IMR-90 (cell line): ENCODE data around the gene OBI1. TPM values are rescaled to one million over a fixed set of nuclear protein-coding genes. Genes with fewer than 3 reads are reported as not detected.

ENCODE experiments used
- ATAC-seq: fragments of 200-7000 bp; cut with Tn5 transposase; 2 replicates; pipeline ENCODE4 v1.9.1; 2020; ENCODE audit warnings: low read depth, mild to moderate bottlenecking, moderate library complexity
- BruUV-seq: library from RNA; stranded (reverse); fragments of 400-500 nt; replicated peaks from 2 replicates; lab custom pipeline; 2021; lab: Mats Ljungman, UMichigan
- CTCF ChIA-PET: fragments of 300-600 bp; formaldehyde crosslinking; extraction: SDS; loops from one replicate; lab custom pipeline; 2021; ENCODE audit warnings: antibody characterized with exemption; lab: Yijun Ruan, JAX
- POLR2A ChIA-PET: fragments of 300-600 bp; sonication (Branson Sonifier 250); formaldehyde crosslinking; loops from one replicate; lab custom pipeline; 2022; ENCODE audit warnings: antibody characterized with exemption; ENCODE audit not compliant: unreplicated experiment; lab: Charles Lee
- DNase-seq: peaks from one replicate; pipeline ENCODE4 v3.0.0; 2013
- H2AFZ ChIP-seq: replicated peaks from 2 replicates; pipeline ENCODE3; 2013; ENCODE audit warnings: low read length, mild to moderate bottlenecking; ENCODE audit not compliant: poor library complexity
- H2AK5ac ChIP-seq: 2 replicates; pipeline ENCODE4 v1.6.1; 2013; ENCODE audit warnings: low read depth, low read length, inconsistent platforms
- H2AK9ac ChIP-seq: replicated peaks from 2 replicates; pipeline ENCODE3; 2013; ENCODE audit warnings: mild to moderate bottlenecking, low read depth, low read length, moderate library complexity; ENCODE audit not compliant: poor library complexity
- H2BK120ac ChIP-seq: 2 replicates; pipeline ENCODE4 v1.6.1; 2013; ENCODE audit warnings: low read depth, low read length, inconsistent platforms
- H2BK15ac ChIP-seq: 3 replicates; pipeline ENCODE4 v1.6.1; 2013; ENCODE audit warnings: low read depth, low read length, inconsistent platforms
- H2BK20ac ChIP-seq: 2 replicates; pipeline ENCODE4 v1.6.1; 2013; ENCODE audit warnings: low read depth, mild to moderate bottlenecking, inconsistent platforms, low read length, moderate library complexity
- H2BK5ac ChIP-seq: 2 replicates; pipeline ENCODE4 v1.6.1; 2013; ENCODE audit warnings: mild to moderate bottlenecking, low read depth, low read length, inconsistent platforms; ENCODE audit not compliant: poor library complexity, severe bottlenecking
- H3K14ac ChIP-seq: replicated peaks from 2 replicates; pipeline ENCODE4 v1.6.1; 2013; ENCODE audit warnings: low read depth, low read length, inconsistent platforms
- H3K18ac ChIP-seq: 2 replicates; pipeline ENCODE4 v1.6.1; 2013; ENCODE audit warnings: low read depth, low read length, control low read depth
- H3K23ac ChIP-seq: 2 replicates; pipeline ENCODE4 v1.6.1; 2013; ENCODE audit warnings: low read depth, low read length, inconsistent platforms
- H3K27ac ChIP-seq: 2 replicates; pipeline ENCODE4 v1.5.1; 2013; ENCODE audit warnings: mild to moderate bottlenecking, control low read depth, low read length; ENCODE audit not compliant: insufficient read depth
- H3K27me3 ChIP-seq: 2 replicates; pipeline ENCODE4 v1.6.1; 2013; ENCODE audit warnings: low read length; ENCODE audit not compliant: control insufficient read depth, insufficient read depth
- H3K36me3 ChIP-seq: 2 replicates; pipeline ENCODE4 v1.6.1; 2013; ENCODE audit warnings: low read length, mixed read lengths; ENCODE audit not compliant: control insufficient read depth, insufficient read depth
- H3K4ac ChIP-seq: 2 replicates; pipeline ENCODE4 v1.6.1; 2013; ENCODE audit warnings: low read depth, low read length, inconsistent platforms
- H3K4me1 ChIP-seq: 2 replicates; pipeline ENCODE4 v1.6.1; 2013; ENCODE audit warnings: low read length, mixed read lengths; ENCODE audit not compliant: control insufficient read depth, insufficient read depth
- H3K4me2 ChIP-seq: 2 replicates; pipeline ENCODE4 v1.6.1; 2013; ENCODE audit warnings: low read depth, mild to moderate bottlenecking, control low read depth, low read length, moderate library complexity
- H3K4me3 ChIP-seq: 2 replicates; pipeline ENCODE4 v1.5.1; 2013; ENCODE audit warnings: low read depth, mild to moderate bottlenecking, control low read depth, low read length, moderate library complexity; ENCODE audit not compliant: insufficient read depth
- H3K56ac ChIP-seq: 2 replicates; pipeline ENCODE4 v1.6.1; 2013; ENCODE audit warnings: low read length, inconsistent platforms; ENCODE audit not compliant: insufficient read depth; ENCODE audit errors: extremely low read depth
- H3K79me1 ChIP-seq, 2 experiments: 2 replicates each; pipeline ENCODE4 v1.6.1; 2013; ENCODE audit warnings: low read length in 2 of 2, inconsistent platforms in 1 of 2, low read depth in 1 of 2
- H3K9ac ChIP-seq: 2 replicates; pipeline ENCODE4 v1.6.1; 2013; ENCODE audit warnings: low read depth, low read length, control low read depth
- H3K9me1 ChIP-seq: 2 replicates; pipeline ENCODE4 v1.6.1; 2013; ENCODE audit warnings: low read length, inconsistent platforms; ENCODE audit not compliant: insufficient read depth
- H3K9me3 ChIP-seq: 2 replicates; pipeline ENCODE4 v1.6.1; 2013; ENCODE audit warnings: low read length; ENCODE audit not compliant: control insufficient read depth, insufficient read depth
- H4K20me1 ChIP-seq: 2 replicates; pipeline ENCODE4 v1.6.1; 2013; ENCODE audit warnings: low read length, inconsistent platforms; ENCODE audit not compliant: insufficient read depth
- H4K5ac ChIP-seq: 2 replicates; pipeline ENCODE4 v1.6.1; 2013; ENCODE audit warnings: mild to moderate bottlenecking, low read depth, low read length, control low read depth
- H4K8ac ChIP-seq, 2 experiments: 2 replicates each; pipeline ENCODE4 v1.6.1; 2013; ENCODE audit warnings: low read depth in 2 of 2, low read length in 2 of 2, control low read depth in 1 of 2, inconsistent platforms in 1 of 2
- H4K91ac ChIP-seq: 2 replicates; pipeline ENCODE4 v1.6.1; 2013; ENCODE audit warnings: low read depth, low read length, inconsistent platforms; ENCODE audit not compliant: insufficient read depth
- BHLHE40 ChIP-seq: fragments of 150-350 bp; IDR thresholded peaks from 2 replicates; pipeline ENCODE4 v1.6.1; 2016; ENCODE audit warnings: mild to moderate bottlenecking, low read depth, low read length
- CEBPB ChIP-seq: IDR thresholded peaks from 2 replicates; pipeline ENCODE4 v1.6.1; 2012; ENCODE audit warnings: low read depth, low read length, improper control_type of control experiment
- FOS ChIP-seq: fragments of 150-350 bp; IDR thresholded peaks from 2 replicates; pipeline ENCODE4 v1.6.1; 2016; ENCODE audit warnings: low read depth, low read length
- MAFK ChIP-seq: IDR thresholded peaks from 2 replicates; pipeline ENCODE4 v1.6.1; 2012; ENCODE audit warnings: low read depth, low read length, improper control_type of control experiment
- MAZ ChIP-seq: IDR thresholded peaks from 2 replicates; pipeline ENCODE4 v1.6.1; 2012; ENCODE audit warnings: low read depth, mild to moderate bottlenecking, low read length, improper control_type of control experiment, moderate library complexity, borderline replicate concordance
- NFE2L2 ChIP-seq: fragments of 150-350 bp; IDR thresholded peaks from 2 replicates; pipeline ENCODE4 v1.6.1; 2016; ENCODE audit warnings: low read depth, mild to moderate bottlenecking, low read length
- POLR2A ChIP-seq: IDR thresholded peaks from 2 replicates; pipeline ENCODE4 v1.6.1; 2012; ENCODE audit warnings: mild to moderate bottlenecking, low read depth, low read length
- RAD21 ChIP-seq: IDR thresholded peaks from 2 replicates; pipeline ENCODE4 v1.6.1; 2012; ENCODE audit warnings: low read length, improper control_type of control experiment
- RCOR1 ChIP-seq: IDR thresholded peaks from 2 replicates; pipeline ENCODE4 v1.6.1; 2012; ENCODE audit warnings: mild to moderate bottlenecking, low read length, improper control_type of control experiment; ENCODE audit not compliant: insufficient replicate concordance
- RFX5 ChIP-seq: IDR thresholded peaks from 2 replicates; pipeline ENCODE4 v1.8.0; 2012; ENCODE audit warnings: low read depth, mild to moderate bottlenecking, low read length, moderate library complexity
- SMC3 ChIP-seq: fragments of 150-350 bp; IDR thresholded peaks from 2 replicates; pipeline ENCODE4 v1.6.1; 2016; ENCODE audit warnings: low read depth, mild to moderate bottlenecking, antibody characterized with exemption, low read length, moderate library complexity
- USF2 ChIP-seq: fragments of 150-350 bp; IDR thresholded peaks from 2 replicates; pipeline ENCODE4 v1.6.1; 2017; ENCODE audit warnings: mild to moderate bottlenecking, antibody characterized with exemption, low read length, low read depth
- WGBS, 2 experiments: methylation state at CpG; one replicate each; pipeline versions ENCODE4 v1.1.5 to v1.1.7; 2013; ENCODE audit warnings: missing lambda C conversion rate in 2 of 2; ENCODE audit not compliant: insufficient read length in 1 of 2; ENCODE audit errors: extremely low coverage in 2 of 2; 5-methylcytosine and 5-hydroxymethylcytosine counted together
- dilution Hi-C: fragments of 300-500 bp; cut with HindIII; formaldehyde crosslinking; loops from one replicate; pipeline ENCODE4 v1.14.3; 2018; ENCODE audit warnings: low sequenced_read_pairs; ENCODE audit not compliant: unreplicated experiment
- in situ Hi-C: fragments of 300-500 bp; cut with MboI; formaldehyde crosslinking; loops from 3 replicates; pipeline ENCODE4 v1.14.3; 2019; ENCODE audit warnings: low sequenced_read_pairs, inconsistent platforms, mixed read lengths
- intact Hi-C: fragments of 100-400 bp; cut with micrococcal nuclease; formaldehyde crosslinking; loops from 2 replicates; pipeline ENCODE4 v1.10.0; 2022
- polyA plus RNA-seq, 3 experiments: library from polyadenylated mRNA; depleted of rRNA; stranded (reverse); fragments of >200 nt; gene quantifications; 2 replicates each; pipeline ENCODE4 v1.2.3, GENCODE V29; 2012; ENCODE audit warnings: low replicate concordance in 1 of 3
- total RNA-seq: library from RNA; depleted of rRNA; stranded (reverse); fragments of >200 nt; gene quantifications from 2 replicates; pipeline ENCODE4 v1.2.3, GENCODE V29; 2012
- TF ChIP-seq, protein P1 (sequence below): fragments of 150-350 bp; IDR thresholded peaks from 2 replicates; pipeline ENCODE4 v1.6.1; 2016; ENCODE audit warnings: low read depth, mild to moderate bottlenecking, low read length, moderate library complexity, borderline replicate concordance
- TF ChIP-seq, protein P2 (sequence below): conservative IDR thresholded peaks from 2 replicates; pipeline ENCODE4 v1.5.1; 2012; ENCODE audit warnings: mild to moderate bottlenecking, low read depth, low read length, improper control_type of control experiment

The OBI1 gene
- total and polyA plus RNA-seq, 2 of the 4 experiments (the other 2 are of a cell fraction) = 4.4 to 11.8 TPM

DNA sequence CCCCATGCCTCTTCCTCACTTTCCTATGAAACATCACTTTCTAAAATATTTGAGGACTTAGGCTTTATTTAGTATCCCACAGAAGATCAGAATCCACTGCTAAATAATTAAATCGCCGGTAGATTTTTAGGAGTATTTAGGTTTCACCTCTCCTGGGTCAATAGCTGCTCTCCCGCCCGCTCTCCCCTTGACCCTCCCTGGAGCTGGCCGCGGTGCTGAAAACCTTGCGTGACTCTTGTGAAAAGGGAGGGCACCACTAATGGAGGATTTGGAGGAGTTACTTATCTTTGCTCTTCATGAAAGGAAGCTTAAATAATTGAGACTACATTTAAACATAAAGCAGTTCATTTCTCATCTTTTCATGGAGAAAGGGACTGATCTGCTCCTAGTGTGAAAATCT lies 69.7 kb downstream of the OBI1 start:
- Histone ChIP-seq H4K20me1 (no peaks in the 10 kb centered on the region), H2BK120ac (no peak overlapping the region), H2AFZ (no peak overlapping the region), H3K27me3 (peaks cover 46% of the 10 kb centered on the region), H3K79me1 (no peaks in the 10 kb centered on the region), H3K36me3 (no peaks in the 10 kb centered on the region), H4K91ac (no peak overlapping the region), H4K5ac (no peak overlapping the region), H3K4ac (no peak overlapping the region), H2AK5ac (no peak overlapping the region), H2BK20ac (no peak overlapping the region), H3K27ac (no peak overlapping the region), H3K4me2 (no peak overlapping the region), H2BK15ac (no peak overlapping the region), H4K8ac (no peak overlapping the region), H3K23ac (no peak overlapping the region), H3K9me1 (no peaks in the 10 kb centered on the region), H3K14ac (no peak overlapping the region), H3K4me3 (no peak overlapping the region), H3K4me1 (no peaks in the 10 kb centered on the region), H3K9ac (no peak overlapping the region), H3K18ac (no peak overlapping the region), H2AK9ac (no peak overlapping the region), H3K9me3 (no peaks in the 10 kb centered on the region), H3K56ac (no peak overlapping the region), H2BK5ac (no peak overlapping the region)
- no CpG with 5 or more reads among the region's 7 CpGs for WGBS, 2 experiments
- dilution Hi-C loops (no loop called here), intact Hi-C loops (loop anchor here (10.0 kb wide), 1 partner anchor 454 kb away; no protein-coding TSS in a partner anchor), in situ Hi-C loops (loop anchor here (25.0 kb wide), 1 partner anchor 452 kb away; no protein-coding TSS in a partner anchor)
- DNase-seq = peak; percentile 9
- 0 out of 2 replicates have a peak, but pooled peaks have one; percentile 54 for ATAC-seq
- ChIA-PET CTCF (no interaction called here), POLR2A (no interaction called here)
- BruUV-seq = no TSS peak
- TF ChIP-seq USF2 (no peak), FOS (no peak), RCOR1 (no peak), NFE2L2 (no peak), MAFK (no peak), MAZ (no peak), CEBPB (no peak), SMC3 (no peak), RAD21 (no peak), RFX5 (no peak), POLR2A (no peak), BHLHE40 (no peak)
- TF ChIP-seq, protein P1, sequence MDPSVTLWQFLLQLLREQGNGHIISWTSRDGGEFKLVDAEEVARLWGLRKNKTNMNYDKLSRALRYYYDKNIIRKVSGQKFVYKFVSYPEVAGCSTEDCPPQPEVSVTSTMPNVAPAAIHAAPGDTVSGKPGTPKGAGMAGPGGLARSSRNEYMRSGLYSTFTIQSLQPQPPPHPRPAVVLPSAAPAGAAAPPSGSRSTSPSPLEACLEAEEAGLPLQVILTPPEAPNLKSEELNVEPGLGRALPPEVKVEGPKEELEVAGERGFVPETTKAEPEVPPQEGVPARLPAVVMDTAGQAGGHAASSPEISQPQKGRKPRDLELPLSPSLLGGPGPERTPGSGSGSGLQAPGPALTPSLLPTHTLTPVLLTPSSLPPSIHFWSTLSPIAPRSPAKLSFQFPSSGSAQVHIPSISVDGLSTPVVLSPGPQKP = no peak
- TF ChIP-seq, protein P2, sequence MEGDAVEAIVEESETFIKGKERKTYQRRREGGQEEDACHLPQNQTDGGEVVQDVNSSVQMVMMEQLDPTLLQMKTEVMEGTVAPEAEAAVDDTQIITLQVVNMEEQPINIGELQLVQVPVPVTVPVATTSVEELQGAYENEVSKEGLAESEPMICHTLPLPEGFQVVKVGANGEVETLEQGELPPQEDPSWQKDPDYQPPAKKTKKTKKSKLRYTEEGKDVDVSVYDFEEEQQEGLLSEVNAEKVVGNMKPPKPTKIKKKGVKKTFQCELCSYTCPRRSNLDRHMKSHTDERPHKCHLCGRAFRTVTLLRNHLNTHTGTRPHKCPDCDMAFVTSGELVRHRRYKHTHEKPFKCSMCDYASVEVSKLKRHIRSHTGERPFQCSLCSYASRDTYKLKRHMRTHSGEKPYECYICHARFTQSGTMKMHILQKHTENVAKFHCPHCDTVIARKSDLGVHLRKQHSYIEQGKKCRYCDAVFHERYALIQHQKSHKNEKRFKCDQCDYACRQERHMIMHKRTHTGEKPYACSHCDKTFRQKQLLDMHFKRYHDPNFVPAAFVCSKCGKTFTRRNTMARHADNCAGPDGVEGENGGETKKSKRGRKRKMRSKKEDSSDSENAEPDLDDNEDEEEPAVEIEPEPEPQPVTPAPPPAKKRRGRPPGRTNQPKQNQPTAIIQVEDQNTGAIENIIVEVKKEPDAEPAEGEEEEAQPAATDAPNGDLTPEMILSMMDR = no peak
